H9 (cell line): ENCODE data around the gene BCCIP. TPM values are rescaled to one million over a fixed set of nuclear protein-coding genes. Genes with fewer than 3 reads are reported as not detected.

Experiments
- DNase-seq: peaks from one replicate; pipeline ENCODE4 v3.0.0-alpha.2; 2017
- H2AFZ ChIP-seq: one replicate; pipeline ENCODE4 v1.6.1; 2013; ENCODE audit warnings: mild to moderate bottlenecking, low read length, control low read depth, moderate library complexity
- H2AK5ac ChIP-seq: 2 replicates; pipeline ENCODE4 v1.6.1; 2013; ENCODE audit warnings: low read length, control low read depth, mixed read lengths; ENCODE audit not compliant: insufficient read length
- H2BK120ac ChIP-seq: one replicate; pipeline ENCODE4 v1.6.1; 2013; ENCODE audit warnings: low read depth, mild to moderate bottlenecking, low read length, control low read depth, inconsistent platforms; ENCODE audit not compliant: poor library complexity, severe bottlenecking
- H2BK12ac ChIP-seq: 2 replicates; pipeline ENCODE4 v1.6.1; 2013; ENCODE audit warnings: low read length, control low read depth, mixed read lengths, low read depth; ENCODE audit not compliant: insufficient read length
- H2BK15ac ChIP-seq: 2 replicates; pipeline ENCODE4 v1.6.1; 2013; ENCODE audit warnings: low read depth, low read length, control low read depth
- H2BK20ac ChIP-seq: one replicate; pipeline ENCODE4 v1.6.1; 2013; ENCODE audit warnings: low read depth, mild to moderate bottlenecking, low read length, control low read depth, inconsistent platforms; ENCODE audit not compliant: poor library complexity, severe bottlenecking
- H2BK5ac ChIP-seq: 2 replicates; pipeline ENCODE4 v1.6.1; 2013; ENCODE audit warnings: low read length, control low read depth, mixed read lengths; ENCODE audit not compliant: insufficient read length
- H3K14ac ChIP-seq: 2 replicates; pipeline ENCODE4 v1.6.1; 2013; ENCODE audit warnings: low read length, control low read depth; ENCODE audit not compliant: insufficient read depth
- H3K18ac ChIP-seq: 2 replicates; pipeline ENCODE4 v1.6.1; 2013; ENCODE audit warnings: low read depth, mild to moderate bottlenecking, mixed read lengths, low read length, control low read depth; ENCODE audit not compliant: insufficient read length
- H3K23ac ChIP-seq: 2 replicates; pipeline ENCODE4 v1.6.1; 2013; ENCODE audit warnings: low read length, control low read depth, mixed read lengths, low read depth; ENCODE audit not compliant: insufficient read length
- H3K23me2 ChIP-seq: 2 replicates; pipeline ENCODE4 v1.6.1; 2013; ENCODE audit warnings: low read depth, mild to moderate bottlenecking, mixed read lengths, low read length, control low read depth; ENCODE audit not compliant: insufficient read length, poor library complexity, severe bottlenecking
- H3K27ac ChIP-seq: 2 replicates; pipeline ENCODE4 v1.5.1; 2013; ENCODE audit warnings: low read length, control low read depth, mixed read lengths, low read depth; ENCODE audit not compliant: insufficient read length
- H3K27me3 ChIP-seq: 2 replicates; pipeline ENCODE4 v1.6.1; 2013; ENCODE audit warnings: low read length, control low read depth, inconsistent platforms; ENCODE audit not compliant: insufficient read depth
- H3K4ac ChIP-seq: 2 replicates; pipeline ENCODE4 v1.6.1; 2013; ENCODE audit warnings: low read depth, mild to moderate bottlenecking, control low read depth, inconsistent platforms, low read length, moderate library complexity
- H3K4me1 ChIP-seq: 2 replicates; pipeline ENCODE4 v1.6.1; 2013; ENCODE audit warnings: low read length, control low read depth, inconsistent platforms; ENCODE audit not compliant: insufficient read depth
- H3K4me2 ChIP-seq: 2 replicates; pipeline ENCODE4 v1.6.1; 2013; ENCODE audit warnings: low read length, control low read depth, mixed read lengths; ENCODE audit not compliant: insufficient read length, insufficient read depth
- H3K56ac ChIP-seq: 2 replicates; pipeline ENCODE4 v1.6.1; 2013; ENCODE audit warnings: low read depth, mild to moderate bottlenecking, mixed read lengths, low read length, control low read depth; ENCODE audit not compliant: insufficient read length
- H3K79me1 ChIP-seq: 2 replicates; pipeline ENCODE4 v1.6.1; 2013; ENCODE audit warnings: low read depth, mild to moderate bottlenecking, moderate library complexity, low read length, control low read depth, inconsistent platforms; ENCODE audit not compliant: insufficient read depth, poor library complexity, severe bottlenecking
- H3K79me2 ChIP-seq: 2 replicates; pipeline ENCODE4 v1.6.1; 2013; ENCODE audit warnings: low read length, control low read depth, inconsistent platforms; ENCODE audit not compliant: insufficient read depth
- H3K9ac ChIP-seq: 2 replicates; pipeline ENCODE4 v1.6.1; 2013; ENCODE audit warnings: low read length, control low read depth, mixed read lengths; ENCODE audit not compliant: insufficient read length; ENCODE audit errors: extremely low read depth
- H3K9me3 ChIP-seq: one replicate; pipeline ENCODE4 v1.6.1; 2013; ENCODE audit warnings: low read depth, low read length, inconsistent platforms; ENCODE audit not compliant: control insufficient read depth
- H3T11ph ChIP-seq: one replicate; pipeline ENCODE4 v1.6.1; 2013; ENCODE audit warnings: mild to moderate bottlenecking, low read length, control low read depth, inconsistent platforms
- H4K20me1 ChIP-seq: one replicate; pipeline ENCODE4 v1.6.1; 2013; ENCODE audit not compliant: control insufficient read depth, insufficient read length, insufficient read depth
- H4K5ac ChIP-seq: 2 replicates; pipeline ENCODE4 v1.6.1; 2013; ENCODE audit warnings: low read depth, mild to moderate bottlenecking, mixed read lengths, low read length, control low read depth; ENCODE audit not compliant: insufficient read length
- H4K8ac ChIP-seq: replicated peaks from 2 replicates; pipeline ENCODE4 v1.6.1; 2013; ENCODE audit warnings: low read length, control low read depth, mixed read lengths, low read depth; ENCODE audit not compliant: insufficient read length
- H4K91ac ChIP-seq: 2 replicates; pipeline ENCODE4 v1.6.1; 2013; ENCODE audit warnings: low read depth, mild to moderate bottlenecking, moderate library complexity, mixed read lengths, low read length, control low read depth; ENCODE audit not compliant: insufficient read length
- H3K27ac Mint-ChIP-seq, 3 experiments: 2 replicates in 2 of 3; 3 replicates in 1 of 3; pipeline ENCODE4 v1.8.0; 2020 to 2021; ENCODE audit warnings: mixed read lengths in 3 of 3, mild to moderate bottlenecking in 1 of 3, moderate library complexity in 1 of 3
- H3K27me3 Mint-ChIP-seq: 2 replicates; pipeline ENCODE4 v1.8.0; 2021; ENCODE audit warnings: low read depth, mild to moderate bottlenecking, moderate library complexity, mixed read lengths
- H3K36me3 Mint-ChIP-seq, 3 experiments: 2 replicates in 2 of 3; 3 replicates in 1 of 3; pipeline ENCODE4 v1.8.0; 2020 to 2021; ENCODE audit warnings: low read depth in 3 of 3, mixed read lengths in 3 of 3; ENCODE audit not compliant: insufficient read depth in 1 of 3
- H3K4me1 Mint-ChIP-seq, 2 experiments: 2 replicates each; pipeline ENCODE4 v1.8.0; 2020; ENCODE audit warnings: mixed read lengths in 2 of 2
- H3K4me3 Mint-ChIP-seq, 2 experiments: 2 replicates in 1 of 2; 3 replicates in 1 of 2; pipeline ENCODE4 v1.8.0; 2020 to 2021; ENCODE audit warnings: mild to moderate bottlenecking in 2 of 2, mixed read lengths in 2 of 2, moderate library complexity in 1 of 2
- H3K9me3 Mint-ChIP-seq, 2 experiments: 2 replicates in 1 of 2; 3 replicates in 1 of 2; pipeline ENCODE4 v1.8.0; 2020; ENCODE audit warnings: mild to moderate bottlenecking in 2 of 2, mixed read lengths in 2 of 2, moderate library complexity in 1 of 2
- WGBS: extraction: QIAGEN DNeasy Blood & Tissue Kit; methylation state at CpG from one replicate; pipeline ENCODE4 v1.1.7; 2013; ENCODE audit warnings: missing lambda C conversion rate, low lambda C conversion rate, mixed read lengths; ENCODE audit not compliant: insufficient read length; ENCODE audit errors: extremely low coverage; 5-methylcytosine and 5-hydroxymethylcytosine counted together
- total RNA-seq: library from RNA; stranded (reverse); gene quantifications from 2 replicates; pipeline ENCODE4 v1.2.1, GENCODE V29; 2021
- TF ChIP-seq, protein P1 (sequence below): fragments of 200-600 bp; sonication (generic); conservative IDR thresholded peaks from 3 replicates; pipeline ENCODE4 v1.8.0; 2021; ENCODE audit warnings: antibody characterized with exemption, mild to moderate bottlenecking

The BCCIP gene
- total RNA-seq, 1 experiment from 2014 or later, result 119 TPM

DNA sequence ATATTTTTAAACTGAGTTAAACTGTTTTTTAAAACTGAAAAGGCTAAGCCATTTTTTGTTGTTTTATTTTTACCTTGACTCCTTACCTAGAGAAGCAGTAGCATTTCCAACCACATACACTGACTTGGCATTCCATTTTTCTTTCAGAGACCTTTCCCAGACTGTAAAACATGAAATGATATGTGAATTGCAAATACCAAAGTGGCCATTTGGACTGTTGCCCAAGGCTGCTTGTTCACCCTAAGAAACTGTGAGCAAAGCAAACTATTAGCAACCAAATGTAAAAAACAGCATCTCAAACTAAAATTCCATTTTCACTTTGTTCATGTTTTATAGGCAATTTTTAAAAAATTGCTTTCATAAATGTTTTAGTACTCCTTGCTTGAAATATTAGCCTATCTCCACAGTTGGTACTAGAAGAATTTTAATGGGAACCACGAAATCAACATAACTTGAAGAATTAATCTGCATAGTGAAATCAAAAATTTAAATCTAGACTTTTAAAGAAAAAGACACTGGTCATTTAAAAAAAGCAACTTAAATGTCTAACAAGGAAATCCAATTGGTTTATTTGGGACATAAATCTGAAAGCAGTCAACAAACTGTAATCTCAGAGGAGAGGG is 11.1 kb upstream of the BCCIP start:
- DNase-seq, result no peak
- WGBS, result no CpG with 5 or more reads among the region's 1 CpG

More for the DNA sequence above, 11.1 kb upstream of the BCCIP start:
- no peak overlapping the region for H3K23ac ChIP-seq
- TF ChIP-seq, protein P1, sequence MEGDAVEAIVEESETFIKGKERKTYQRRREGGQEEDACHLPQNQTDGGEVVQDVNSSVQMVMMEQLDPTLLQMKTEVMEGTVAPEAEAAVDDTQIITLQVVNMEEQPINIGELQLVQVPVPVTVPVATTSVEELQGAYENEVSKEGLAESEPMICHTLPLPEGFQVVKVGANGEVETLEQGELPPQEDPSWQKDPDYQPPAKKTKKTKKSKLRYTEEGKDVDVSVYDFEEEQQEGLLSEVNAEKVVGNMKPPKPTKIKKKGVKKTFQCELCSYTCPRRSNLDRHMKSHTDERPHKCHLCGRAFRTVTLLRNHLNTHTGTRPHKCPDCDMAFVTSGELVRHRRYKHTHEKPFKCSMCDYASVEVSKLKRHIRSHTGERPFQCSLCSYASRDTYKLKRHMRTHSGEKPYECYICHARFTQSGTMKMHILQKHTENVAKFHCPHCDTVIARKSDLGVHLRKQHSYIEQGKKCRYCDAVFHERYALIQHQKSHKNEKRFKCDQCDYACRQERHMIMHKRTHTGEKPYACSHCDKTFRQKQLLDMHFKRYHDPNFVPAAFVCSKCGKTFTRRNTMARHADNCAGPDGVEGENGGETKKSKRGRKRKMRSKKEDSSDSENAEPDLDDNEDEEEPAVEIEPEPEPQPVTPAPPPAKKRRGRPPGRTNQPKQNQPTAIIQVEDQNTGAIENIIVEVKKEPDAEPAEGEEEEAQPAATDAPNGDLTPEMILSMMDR, result no peak
- no peak overlapping the region for H3K27ac ChIP-seq
- no peak overlapping the region for H3K4me2 ChIP-seq
- no peak overlapping the region for H2AK5ac ChIP-seq
- no peaks in the 10 kb centered on the region for H3K4me1 ChIP-seq
- no peak overlapping the region for H3K27ac Mint-ChIP-seq
- H3K79me2 ChIP-seq, result no peaks in the 10 kb centered on the region
- no peak overlapping the region for H2BK15ac ChIP-seq
- H2AFZ ChIP-seq, result no peak overlapping the region
- no peaks in the 10 kb centered on the region for H3K27me3 Mint-ChIP-seq
- H3K23me2 ChIP-seq, result no peaks in the 10 kb centered on the region
- H3K27me3 ChIP-seq, result no peaks in the 10 kb centered on the region
- no peaks in the 10 kb centered on the region for H3K9me3 Mint-ChIP-seq
- no peak overlapping the region for H4K91ac ChIP-seq
- H4K5ac ChIP-seq, result no peak overlapping the region
- H3K18ac ChIP-seq, result no peak overlapping the region
- H3K4me1 Mint-ChIP-seq, result no peaks in the 10 kb centered on the region
- H4K8ac ChIP-seq, result no peak overlapping the region
- H3K56ac ChIP-seq, result no peak overlapping the region
- no peak overlapping the region for H3K9ac ChIP-seq
- no peak overlapping the region for H2BK5ac ChIP-seq
- no peak overlapping the region for H2BK12ac ChIP-seq
- H2BK20ac ChIP-seq, result no peak overlapping the region
- no peaks in the 10 kb centered on the region for H3K9me3 ChIP-seq
- H3K4me3 Mint-ChIP-seq, result no peak overlapping the region
- H3T11ph ChIP-seq, result no peak overlapping the region
- peaks cover 7 to 52% (median 42%) of the 10 kb centered on the region in 3 experiments; a peak in 6 of 7 replicates for H3K36me3 Mint-ChIP-seq
- H3K79me1 ChIP-seq, result no peaks in the 10 kb centered on the region
- no peak overlapping the region for H2BK120ac ChIP-seq
- H4K20me1 ChIP-seq, result no peaks in the 10 kb centered on the region
- H3K14ac ChIP-seq, result no peak overlapping the region
- no peak overlapping the region for H3K4ac ChIP-seq
